ENCODE results near the gene OXSR1. TPM values are rescaled to one million over a fixed set of nuclear protein-coding genes. Genes with fewer than 3 reads are reported as not detected.

OXSR1 gene
- total and polyA plus RNA-seq, 2 of the 13 experiments (the other 11 are each of a cell fraction or from before 2014, with no cell fraction given), result 27.4 to 32.6 TPM

DNA sequence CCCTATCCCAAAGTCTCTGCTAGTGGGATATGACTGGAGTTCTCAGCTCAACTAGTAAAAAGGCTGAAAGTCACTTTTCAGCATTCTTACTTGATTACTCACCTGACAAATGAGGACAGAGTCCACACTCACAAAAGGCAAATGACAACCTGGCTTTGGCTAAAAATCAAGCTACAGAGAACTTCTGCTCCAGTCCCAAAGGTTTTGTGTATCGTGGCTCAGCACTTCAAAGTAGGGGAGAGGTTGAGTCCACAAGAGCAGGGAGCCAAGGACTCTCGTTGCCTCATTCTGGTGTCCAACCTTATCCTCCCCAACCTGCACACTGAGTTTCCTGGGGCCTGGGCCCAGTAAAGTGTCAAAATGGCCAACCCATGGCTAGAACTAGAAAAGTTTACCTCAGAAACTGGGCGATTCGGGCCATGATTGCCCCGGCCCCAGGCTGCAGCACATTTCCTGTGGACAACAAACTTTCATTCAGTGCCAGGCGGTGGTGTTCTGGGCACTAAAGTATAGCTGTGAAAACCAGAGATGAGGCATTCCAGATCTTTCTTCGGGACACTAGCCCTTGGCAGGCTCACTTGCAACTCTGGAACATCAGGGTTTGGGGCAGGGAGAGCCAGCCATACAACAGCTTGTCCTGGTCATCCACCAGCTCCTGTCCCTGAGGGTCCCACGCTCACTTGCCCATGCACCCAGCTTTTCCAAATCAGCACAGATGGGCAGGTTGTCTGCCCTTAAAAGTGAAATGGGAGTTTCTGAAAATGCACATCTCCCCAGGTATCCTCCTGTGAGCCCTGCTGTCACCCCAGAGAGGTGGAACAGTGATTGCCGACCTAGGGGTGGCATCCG is 31.6 kb upstream of the OXSR1 start (continued):
- TF ChIP-seq, protein P1, sequence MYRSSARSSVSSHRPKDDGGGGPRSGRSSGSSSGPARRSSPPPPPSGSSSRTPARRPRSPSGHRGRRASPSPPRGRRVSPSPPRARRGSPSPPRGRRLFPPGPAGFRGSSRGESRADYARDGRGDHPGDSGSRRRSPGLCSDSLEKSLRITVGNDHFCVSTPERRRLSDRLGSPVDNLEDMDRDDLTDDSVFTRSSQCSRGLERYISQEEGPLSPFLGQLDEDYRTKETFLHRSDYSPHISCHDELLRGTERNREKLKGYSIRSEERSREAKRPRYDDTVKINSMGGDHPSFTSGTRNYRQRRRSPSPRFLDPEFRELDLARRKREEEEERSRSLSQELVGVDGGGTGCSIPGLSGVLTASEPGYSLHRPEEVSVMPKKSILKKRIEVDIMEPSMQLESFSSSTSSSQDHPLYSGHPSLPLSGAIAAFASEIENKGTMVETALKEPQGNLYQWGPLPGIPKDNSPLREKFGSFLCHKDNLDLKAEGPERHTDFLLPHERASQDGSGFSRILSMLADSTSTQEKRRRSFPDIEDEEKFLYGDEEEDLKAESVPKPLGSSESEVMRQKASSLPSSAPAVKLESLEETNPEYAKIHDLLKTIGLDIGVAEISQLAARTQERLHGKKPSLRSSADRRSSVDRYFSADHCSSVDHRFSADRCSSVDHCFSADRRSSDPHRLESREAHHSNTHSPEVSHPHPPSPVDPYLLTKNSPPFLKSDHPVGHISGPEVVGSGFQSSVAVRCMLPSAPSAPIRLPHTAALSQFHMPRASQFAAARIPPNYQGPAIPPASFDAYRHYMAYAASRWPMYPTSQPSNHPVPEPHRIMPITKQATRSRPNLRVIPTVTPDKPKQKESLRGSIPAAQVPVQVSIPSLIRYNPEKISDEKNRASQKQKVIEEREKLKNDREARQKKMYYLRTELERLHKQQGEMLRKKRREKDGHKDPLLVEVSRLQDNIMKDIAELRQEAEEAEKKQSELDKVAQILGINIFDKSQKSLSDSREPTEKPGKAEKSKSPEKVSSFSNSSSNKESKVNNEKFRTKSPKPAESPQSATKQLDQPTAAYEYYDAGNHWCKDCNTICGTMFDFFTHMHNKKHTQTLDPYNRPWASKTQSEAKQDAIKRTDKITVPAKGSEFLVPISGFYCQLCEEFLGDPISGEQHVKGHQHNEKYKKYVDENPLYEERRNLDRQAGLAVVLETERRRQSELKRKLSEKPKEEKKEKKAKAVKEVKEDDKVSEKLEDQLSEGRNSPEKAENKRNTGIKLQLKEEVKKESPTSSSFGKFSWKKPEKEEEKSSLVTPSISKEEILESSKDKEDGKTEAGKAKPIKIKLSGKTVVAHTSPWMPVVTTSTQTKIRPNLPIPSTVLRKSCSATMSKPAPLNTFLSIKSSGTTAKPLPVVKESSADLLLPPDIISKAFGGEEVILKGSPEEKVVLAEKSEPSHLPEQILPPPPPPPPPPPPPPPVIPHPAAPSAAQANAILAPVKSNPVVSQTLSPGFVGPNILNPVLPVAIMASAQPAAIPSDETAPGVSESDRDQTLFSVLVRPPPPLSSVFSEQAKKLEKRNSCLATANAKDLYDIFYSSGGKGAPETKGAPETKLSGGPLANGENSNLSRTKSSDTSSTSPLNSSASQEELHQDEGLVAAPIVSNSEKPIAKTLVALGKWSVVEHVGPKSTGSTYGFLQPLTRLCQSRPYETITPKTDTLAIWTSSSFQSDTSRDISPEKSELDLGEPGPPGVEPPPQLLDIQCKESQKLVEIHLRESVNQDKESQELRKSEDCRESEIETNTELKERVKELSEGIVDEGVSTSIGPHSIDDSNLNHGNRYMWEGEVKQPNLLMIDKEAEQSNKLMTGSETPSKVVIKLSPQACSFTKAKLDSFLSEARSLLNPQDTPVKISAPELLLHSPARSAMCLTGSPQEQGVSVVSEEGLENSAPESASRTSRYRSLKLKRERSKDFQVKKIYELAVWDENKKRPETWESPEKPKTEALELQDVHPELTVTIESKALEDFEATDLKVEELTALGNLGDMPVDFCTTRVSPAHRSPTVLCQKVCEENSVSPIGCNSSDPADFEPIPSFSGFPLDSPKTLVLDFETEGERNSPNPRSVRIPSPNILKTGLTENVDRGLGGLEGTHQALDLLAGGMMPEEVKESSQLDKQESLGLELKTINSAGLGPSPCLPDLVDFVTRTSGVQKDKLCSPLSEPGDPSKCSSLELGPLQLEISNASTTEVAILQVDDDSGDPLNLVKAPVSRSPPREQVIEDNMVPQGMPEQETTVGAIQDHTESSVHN (CRISPR knock-in tag; IDR thresholded peaks at IDR 0.05), result no peak
- TF ChIP-seq, protein P2, sequence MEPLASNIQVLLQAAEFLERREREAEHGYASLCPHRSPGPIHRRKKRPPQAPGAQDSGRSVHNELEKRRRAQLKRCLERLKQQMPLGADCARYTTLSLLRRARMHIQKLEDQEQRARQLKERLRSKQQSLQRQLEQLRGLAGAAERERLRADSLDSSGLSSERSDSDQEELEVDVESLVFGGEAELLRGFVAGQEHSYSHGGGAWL (CRISPR knock-in tag; IDR thresholded peaks at IDR 0.05), result no peak
- TF ChIP-seq, protein P3, sequence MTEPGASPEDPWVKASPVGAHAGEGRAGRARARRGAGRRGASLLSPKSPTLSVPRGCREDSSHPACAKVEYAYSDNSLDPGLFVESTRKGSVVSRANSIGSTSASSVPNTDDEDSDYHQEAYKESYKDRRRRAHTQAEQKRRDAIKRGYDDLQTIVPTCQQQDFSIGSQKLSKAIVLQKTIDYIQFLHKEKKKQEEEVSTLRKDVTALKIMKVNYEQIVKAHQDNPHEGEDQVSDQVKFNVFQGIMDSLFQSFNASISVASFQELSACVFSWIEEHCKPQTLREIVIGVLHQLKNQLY (CRISPR knock-in tag; IDR thresholded peaks at IDR 0.05), result peak; percentile 58; the same call in 1 of the 2 replicates
- TF ChIP-seq ZSCAN25 (CRISPR knock-in tag; IDR thresholded peaks at IDR 0.05), result peak; percentile 99
- peak; percentile 95 for TF ChIP-seq TEAD3 (CRISPR knock-in tag; optimal IDR thresholded peaks at IDR 0.05; ENCODE audit: borderline replicate concordance)
- TF ChIP-seq, protein P4, sequence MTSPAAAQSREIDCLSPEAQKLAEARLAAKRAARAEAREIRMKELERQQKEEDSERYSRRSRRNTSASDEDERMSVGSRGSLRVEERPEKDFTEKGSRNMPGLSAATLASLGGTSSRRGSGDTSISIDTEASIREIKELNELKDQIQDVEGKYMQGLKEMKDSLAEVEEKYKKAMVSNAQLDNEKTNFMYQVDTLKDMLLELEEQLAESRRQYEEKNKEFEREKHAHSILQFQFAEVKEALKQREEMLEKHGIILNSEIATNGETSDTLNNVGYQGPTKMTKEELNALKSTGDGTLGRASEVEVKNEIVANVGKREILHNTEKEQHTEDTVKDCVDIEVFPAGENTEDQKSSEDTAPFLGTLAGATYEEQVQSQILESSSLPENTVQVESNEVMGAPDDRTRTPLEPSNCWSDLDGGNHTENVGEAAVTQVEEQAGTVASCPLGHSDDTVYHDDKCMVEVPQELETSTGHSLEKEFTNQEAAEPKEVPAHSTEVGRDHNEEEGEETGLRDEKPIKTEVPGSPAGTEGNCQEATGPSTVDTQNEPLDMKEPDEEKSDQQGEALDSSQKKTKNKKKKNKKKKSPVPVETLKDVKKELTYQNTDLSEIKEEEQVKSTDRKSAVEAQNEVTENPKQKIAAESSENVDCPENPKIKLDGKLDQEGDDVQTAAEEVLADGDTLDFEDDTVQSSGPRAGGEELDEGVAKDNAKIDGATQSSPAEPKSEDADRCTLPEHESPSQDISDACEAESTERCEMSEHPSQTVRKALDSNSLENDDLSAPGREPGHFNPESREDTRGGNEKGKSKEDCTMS (CRISPR knock-in tag; conservative IDR thresholded peaks at IDR 0.05), result no peak
- TF ChIP-seq, protein P5, sequence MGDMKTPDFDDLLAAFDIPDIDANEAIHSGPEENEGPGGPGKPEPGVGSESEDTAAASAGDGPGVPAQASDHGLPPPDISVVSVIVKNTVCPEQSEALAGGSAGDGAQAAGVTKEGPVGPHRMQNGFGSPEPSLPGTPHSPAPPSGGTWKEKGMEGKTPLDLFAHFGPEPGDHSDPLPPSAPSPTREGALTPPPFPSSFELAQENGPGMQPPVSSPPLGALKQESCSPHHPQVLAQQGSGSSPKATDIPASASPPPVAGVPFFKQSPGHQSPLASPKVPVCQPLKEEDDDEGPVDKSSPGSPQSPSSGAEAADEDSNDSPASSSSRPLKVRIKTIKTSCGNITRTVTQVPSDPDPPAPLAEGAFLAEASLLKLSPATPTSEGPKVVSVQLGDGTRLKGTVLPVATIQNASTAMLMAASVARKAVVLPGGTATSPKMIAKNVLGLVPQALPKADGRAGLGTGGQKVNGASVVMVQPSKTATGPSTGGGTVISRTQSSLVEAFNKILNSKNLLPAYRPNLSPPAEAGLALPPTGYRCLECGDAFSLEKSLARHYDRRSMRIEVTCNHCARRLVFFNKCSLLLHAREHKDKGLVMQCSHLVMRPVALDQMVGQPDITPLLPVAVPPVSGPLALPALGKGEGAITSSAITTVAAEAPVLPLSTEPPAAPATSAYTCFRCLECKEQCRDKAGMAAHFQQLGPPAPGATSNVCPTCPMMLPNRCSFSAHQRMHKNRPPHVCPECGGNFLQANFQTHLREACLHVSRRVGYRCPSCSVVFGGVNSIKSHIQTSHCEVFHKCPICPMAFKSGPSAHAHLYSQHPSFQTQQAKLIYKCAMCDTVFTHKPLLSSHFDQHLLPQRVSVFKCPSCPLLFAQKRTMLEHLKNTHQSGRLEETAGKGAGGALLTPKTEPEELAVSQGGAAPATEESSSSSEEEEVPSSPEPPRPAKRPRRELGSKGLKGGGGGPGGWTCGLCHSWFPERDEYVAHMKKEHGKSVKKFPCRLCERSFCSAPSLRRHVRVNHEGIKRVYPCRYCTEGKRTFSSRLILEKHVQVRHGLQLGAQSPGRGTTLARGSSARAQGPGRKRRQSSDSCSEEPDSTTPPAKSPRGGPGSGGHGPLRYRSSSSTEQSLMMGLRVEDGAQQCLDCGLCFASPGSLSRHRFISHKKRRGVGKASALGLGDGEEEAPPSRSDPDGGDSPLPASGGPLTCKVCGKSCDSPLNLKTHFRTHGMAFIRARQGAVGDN (CRISPR knock-in tag; IDR thresholded peaks at IDR 0.05), result peak; percentile 94
- TF ChIP-seq ATM (IDR thresholded peaks at IDR 0.05; ENCODE audit: borderline replicate concordance), result no peak
- TF ChIP-seq, protein P6, sequence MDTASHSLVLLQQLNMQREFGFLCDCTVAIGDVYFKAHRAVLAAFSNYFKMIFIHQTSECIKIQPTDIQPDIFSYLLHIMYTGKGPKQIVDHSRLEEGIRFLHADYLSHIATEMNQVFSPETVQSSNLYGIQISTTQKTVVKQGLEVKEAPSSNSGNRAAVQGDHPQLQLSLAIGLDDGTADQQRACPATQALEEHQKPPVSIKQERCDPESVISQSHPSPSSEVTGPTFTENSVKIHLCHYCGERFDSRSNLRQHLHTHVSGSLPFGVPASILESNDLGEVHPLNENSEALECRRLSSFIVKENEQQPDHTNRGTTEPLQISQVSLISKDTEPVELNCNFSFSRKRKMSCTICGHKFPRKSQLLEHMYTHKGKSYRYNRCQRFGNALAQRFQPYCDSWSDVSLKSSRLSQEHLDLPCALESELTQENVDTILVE (CRISPR knock-in tag; IDR thresholded peaks at IDR 0.05), result peak; percentile 63; the same call in 1 of the 2 replicates
